NCI-H446 treated with DMSO at 0.1 percent for 48 hours (cell line): ENCODE measurements around the gene CKM.
A peak's percentile ranks its signal among the peaks of the same experiment; 100 is the strongest.

Experiments used
- DNase-seq: peaks from one replicate; lab custom pipeline; 2025; lab: John Stamatoyannopoulos, UW

Gene CKM

DNA sequence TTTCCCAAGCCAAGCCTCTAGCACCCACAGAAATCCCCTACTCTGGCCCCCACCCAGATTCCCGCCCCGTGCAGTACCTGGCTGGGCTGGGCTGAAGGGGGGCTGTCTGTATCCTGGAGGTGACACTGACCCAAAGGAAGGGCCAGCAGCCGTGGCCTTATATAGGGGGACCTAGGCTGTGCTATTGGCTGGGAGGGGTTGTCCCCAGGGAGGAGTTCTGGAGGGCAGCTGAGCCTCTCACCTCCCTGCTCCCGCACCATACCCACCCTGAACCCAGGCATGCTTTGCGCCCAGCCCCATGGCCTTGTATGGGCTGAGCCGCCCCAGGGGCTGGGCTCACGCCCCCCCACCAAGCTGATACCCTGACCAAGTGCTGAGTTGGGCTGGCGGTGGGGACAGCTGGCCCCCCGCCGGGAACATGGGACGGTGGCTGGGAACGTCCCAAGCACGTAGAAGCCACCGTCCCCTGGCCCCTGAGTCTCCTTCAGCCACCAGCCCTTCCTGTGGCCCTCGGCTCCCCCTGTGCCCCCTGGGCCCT is at the start of gene CKM:
TSS of gene CKM (minus strand) at position 132 of the 538 bp plus-strand sequence. CDS start 3,162 bp downstream, outside the sequence.
- no peak for DNase-seq

DNA sequence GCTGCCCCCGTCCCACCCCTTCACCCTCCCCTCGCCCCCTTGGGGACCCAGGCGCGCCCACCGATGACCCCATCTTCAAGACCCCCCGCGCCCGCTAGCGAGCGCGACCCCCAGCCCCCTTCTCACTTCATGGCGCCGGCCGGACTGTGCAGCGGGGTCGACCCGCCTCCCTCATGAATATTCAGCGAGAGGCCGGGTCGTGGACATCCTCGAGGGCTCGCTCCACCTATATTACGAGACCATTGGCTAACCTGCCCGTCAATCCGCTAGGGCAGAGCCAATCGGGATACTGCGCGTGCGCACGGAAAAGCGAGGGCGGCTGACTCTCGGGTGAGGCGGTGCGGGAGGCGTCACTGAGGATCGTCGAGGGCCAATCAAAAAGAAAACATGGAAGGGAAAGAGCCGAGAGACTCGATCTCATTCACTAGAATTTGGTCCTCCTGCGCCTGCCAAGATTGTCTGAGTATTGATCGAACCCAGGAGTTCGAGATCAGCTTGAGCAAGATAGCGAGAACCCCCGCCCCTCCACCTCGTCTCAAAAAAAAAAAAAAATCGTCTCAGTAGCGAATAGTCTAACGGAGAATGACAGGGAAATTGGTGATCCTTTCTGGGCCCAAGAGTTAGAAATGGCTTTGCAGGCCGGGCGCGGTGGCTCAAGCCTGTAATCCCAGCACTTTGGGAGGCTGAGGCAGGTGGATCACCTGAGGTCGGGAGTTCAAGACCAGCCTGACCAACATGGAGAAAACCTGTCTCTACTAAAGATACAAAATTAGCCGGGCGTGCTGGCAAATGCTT is 47.9 kb upstream of the CKM start, which contains the start of gene ERCC2:
TSS of gene ERCC2 (minus strand) at position 164 of the 795 bp plus-strand sequence. CDS start at position 131, 33 bp downstream.
- DNase-seq: peak; percentile 98

GRCh38 chr19:45368737-45369340 is 46.2 kb upstream of the CKM start:
- DNase-seq: no peak

- DNase-seq: no peak
These were observed 45.5 kb upstream of the CKM start for GRCh38 chr19:45368127-45368526.

GRCh38 chr19:45364696-45365095 is 42.0 kb upstream of the CKM start:
- no peak for DNase-seq

DNA sequence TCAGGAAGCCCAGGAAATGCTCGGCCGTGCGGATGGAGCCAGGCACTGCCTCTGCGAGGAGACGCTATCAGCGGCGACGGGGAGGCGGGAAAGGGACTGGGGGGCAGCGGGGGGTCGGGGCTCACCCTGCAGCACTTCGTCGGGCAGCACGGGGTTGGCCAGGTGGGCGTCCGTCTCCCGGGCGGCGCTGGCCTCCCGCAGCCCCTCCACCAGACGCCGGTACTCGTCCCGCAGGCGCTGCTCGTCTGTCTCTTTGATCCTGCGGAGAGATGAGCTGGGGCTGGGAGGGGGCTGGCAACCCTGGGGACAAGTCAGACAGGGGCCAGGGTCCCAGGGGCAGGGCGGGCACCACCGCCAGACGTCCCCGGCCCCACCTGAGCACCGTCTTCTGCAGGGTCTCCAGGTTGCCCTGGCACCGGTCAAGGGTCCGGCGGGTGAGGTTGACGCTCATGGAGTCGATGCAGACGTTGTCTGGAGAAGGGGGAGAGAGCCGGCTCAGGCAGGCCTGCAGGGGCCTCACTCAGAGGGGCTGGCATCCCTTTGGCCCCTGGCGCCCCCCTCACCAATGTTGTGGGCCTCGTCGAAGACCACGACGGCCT is 41.3 kb upstream of the CKM start:
- no peak for DNase-seq

- no peak for DNase-seq
These were observed 39.6 kb upstream of the CKM start for GRCh38 chr19:45362291-45362690.

GRCh38 chr19:45361608-45362007 is 38.9 kb upstream of the CKM start:
- no peak for DNase-seq

DNA sequence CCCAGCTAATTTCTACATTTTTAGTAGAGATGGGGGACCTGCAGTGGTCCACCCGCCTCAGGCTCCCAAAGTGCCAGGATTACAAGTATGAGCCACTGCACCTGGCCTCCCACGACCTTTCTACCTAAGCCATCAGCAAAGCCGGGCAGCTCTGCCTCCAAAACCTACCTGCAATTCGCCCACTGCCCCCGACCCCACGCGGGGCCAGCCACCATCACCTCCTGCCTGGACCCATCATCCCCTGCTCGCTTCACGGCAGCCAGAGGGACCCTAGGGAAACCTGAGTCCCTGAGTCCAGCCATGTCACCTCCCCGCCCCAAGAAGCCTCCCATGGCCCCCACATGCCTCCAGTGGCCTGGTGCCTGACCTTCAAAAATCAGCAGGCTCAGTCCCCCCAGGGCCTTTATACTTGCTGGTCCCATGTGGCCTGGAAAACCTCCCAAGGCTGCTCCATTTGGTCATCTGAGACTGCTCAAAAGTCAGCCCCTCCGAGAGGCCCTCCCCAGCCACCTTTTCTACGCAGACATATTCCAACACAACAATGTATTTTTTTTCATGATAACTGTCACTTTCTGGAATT is 35.6 kb upstream of the CKM start:
- DNase-seq: no peak

DNA sequence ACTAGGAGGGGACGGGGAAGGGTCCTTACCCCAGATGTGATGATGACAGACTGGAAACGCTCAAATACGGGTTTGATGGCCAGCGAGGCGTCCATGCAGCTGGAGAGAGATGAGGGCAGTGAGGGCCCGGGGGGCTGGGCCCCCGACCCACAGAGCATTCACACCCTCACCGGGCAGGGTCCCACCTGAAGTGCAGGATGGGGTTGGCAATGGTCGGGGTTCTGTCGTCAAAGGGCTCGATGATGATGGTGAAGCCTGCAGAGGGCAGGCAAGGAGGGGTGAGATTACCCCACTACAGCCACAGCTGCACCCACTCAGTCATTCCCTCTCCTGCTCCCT is 34.7 kb upstream of the CKM start:
- DNase-seq: no peak

GRCh38 chr19:45356760-45357444 is 34.2 kb upstream of the CKM start:
- DNase-seq: no peak

DNA sequence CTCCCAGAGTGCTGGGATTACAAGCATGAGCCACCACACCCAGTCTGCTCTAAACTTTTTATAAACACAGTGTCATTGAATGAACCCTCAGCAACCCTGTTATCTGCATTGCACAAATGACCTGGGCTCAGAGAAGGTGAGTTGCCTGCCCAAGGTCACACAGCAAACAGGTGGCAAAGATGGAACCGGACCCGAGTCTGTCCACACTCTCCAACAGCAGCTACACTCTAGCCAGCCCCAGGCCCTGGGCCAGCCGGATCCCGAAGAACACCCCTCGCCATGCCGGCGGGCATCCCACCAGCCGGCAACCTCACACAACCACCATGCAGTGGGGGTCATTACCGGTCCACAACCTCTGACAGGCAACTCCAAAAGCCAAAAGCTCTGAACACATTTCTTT is 33.2 kb upstream of the CKM start:
- no peak for DNase-seq

GRCh38 chr19:45355402-45355801 is 32.7 kb upstream of the CKM start:
- no peak for DNase-seq

DNA sequence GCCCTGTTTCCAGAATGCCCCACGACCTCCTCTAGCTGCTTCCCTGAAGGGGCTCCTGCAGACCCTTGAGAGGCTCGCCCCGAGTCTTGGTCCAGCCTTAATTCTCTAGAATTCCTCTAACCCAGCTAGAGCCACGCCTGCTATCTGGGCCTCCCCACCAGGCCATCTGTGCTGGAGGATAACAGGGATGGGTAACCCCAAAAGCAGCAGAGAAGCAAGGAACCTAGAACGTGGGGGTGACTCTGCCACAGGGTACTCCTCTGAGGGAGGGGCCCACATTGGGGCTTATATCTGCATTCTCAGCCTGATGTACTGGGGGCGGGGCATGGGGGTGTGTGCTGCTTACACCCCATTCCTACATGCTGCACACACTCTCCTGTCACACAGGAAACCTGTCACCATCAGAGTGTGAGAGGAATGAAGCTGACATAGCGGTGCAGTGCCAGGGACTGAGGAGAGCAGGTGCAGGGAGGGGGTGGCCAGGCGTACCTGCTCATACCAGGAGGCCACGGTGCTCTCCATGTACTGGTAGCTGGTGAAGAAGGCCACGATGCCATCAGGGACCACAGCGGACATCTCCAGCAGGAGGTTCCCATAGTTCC is 31.7 kb upstream of the CKM start:
- DNase-seq: no peak

- no peak for DNase-seq
These were observed 30.5 kb upstream of the CKM start for GRCh38 chr19:45352914-45353796.

DNA sequence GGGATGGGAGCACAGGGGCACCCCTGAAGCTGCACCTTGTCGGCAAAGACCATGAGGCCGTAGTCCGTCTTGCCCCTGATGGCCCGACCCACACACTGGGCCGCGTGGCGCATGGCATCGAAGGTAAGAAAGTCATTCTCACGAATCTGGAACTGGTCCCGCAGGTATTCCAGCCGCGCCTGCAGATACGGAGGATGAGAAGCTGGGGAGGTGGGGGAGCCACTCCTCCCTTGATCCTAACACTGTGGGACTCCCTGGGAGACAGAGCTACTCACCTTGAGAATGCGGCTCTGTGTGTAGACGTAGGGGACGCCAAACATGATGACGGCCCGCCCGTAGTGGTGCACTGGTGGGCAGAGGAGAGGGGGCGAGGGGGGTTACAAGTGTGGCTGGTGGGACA is 29.8 kb upstream of the CKM start:
- no peak for DNase-seq

DNA sequence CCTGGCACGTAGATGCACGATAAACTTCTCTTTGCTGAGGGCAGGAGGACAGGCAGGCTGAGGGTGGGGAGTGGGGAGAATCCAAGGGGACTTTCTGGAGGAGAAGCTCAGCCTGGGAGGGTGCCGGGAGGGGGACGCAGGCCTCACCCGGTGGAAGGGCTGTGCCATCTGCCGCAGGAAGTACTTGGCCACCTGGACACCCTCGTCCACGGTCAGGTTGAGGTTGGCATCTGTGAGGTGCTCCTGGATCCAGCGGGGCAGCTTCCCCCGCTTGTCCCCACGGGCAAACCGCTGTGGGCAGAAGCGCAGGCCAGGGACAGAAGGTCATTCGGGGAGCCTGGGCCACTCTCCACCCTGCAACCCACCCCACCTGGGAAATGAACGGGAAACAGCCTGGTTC is 29.4 kb upstream of the CKM start:
- no peak for DNase-seq

DNA sequence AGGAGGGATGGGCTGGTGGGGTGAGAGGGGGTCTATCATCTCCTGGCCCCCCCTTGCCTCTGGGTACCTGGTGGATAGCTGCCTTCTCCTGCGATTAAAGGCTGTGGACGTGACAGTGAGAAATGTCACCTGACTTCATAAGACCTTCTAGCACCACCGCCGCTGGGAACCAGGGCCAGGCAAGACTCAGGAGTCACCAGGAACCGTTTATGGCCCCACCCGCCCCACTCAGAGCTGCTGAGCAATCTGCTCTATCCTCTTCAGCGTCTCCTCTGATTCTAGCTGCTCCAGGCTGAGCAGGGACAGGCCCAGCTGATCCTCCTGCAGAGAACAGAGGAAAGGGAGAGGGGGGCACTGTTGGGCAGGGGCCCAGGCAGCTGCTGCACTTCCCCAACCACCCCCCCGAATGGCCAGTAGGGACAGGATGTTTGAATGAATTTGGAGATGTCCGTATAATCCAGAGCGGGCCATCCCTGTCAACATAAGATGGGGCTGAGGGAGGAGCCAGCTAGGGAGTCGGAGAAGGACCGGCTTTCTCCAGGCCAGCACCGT is 28.8 kb upstream of the CKM start:
- DNase-seq: no peak

DNA sequence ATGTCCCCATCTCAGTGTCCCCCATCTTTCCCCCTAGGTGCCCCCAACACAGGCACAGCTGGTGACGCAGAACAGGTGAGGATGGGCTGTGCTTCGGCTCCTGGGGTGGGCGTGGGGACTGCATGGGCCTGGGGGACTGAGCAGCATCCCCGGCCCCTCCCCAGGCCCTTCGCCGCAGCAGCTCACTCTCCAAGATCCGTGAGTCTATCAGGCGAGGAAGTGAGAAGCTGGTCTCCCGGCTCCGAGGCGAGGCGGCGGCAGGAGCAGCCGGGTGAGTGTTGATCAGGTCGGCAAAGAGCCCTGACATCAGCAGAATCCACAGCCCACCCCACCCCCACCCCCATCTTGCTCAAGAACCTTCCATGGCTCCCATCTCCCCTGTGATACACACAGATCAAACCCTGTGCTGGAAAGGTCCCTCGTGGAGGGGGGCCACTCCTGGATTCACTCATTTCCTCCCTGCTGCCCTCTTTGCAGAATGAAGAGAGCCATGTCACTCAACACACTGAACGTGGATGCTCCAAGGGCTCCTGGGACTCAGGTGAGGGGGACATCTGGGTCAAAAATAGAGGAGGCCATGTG is 27.9 kb upstream of the CKM start:
- DNase-seq: no peak

DNA sequence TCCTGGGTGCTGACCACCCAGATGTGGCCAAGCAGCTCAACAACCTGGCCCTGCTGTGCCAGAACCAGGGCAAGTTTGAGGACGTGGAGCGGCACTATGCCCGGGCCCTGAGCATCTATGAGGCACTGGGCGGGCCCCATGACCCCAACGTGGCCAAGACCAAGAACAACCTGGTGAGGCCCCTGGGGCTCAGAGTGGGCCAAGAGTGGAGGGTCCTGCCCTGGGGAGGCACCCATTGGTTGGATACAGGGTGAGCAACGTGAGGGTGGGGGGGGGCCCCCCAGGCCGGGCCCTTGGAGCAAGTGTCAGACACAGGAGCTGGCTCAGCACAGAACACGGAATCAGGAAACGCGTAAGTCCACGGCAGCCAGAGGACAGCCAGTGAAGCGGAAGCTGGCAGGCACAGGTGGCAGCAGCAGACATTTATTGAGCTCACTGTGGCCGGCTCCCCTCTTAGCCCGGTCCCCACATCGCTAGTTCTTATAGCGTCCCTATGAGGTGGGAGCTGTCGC is 26.8 kb upstream of the CKM start:
- no peak for DNase-seq
